ENCODE measurements around the gene DNALI1. TPM values are rescaled to one million over a fixed set of nuclear protein-coding genes. Genes with fewer than 3 reads are reported as not detected.
A peak's percentile ranks its signal among the peaks of the same experiment; 100 is the strongest.
"Not testable (repeated sequence)": the region's sequence is repeated elsewhere in the genome, so short reads cannot be mapped to it uniquely, and the experiment has no call there.

Gene DNALI1
- total and polyA plus RNA-seq, 8 donors, result 17.9 to 60.5 (median 50.4) TPM

DNA sequence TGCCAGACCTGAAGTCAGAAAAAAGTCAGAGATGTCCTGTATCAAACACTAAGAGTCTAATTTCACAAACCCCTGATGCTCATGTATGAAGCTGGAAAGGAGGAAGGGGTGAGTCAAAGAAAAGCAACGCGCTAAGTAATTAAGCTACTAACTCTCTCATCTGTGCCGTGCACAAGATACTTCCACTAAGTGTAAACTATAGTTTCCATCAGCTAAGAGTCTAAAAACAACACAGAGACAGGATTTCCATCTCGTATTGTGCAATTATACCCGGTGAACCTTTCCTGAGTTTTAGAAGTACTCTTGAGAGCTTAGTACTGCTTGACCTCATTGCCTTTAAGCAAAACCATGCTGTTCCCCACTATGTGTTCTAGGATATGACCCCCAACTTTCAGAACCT lies 19.0 kb downstream of the DNALI1 start:
- TF ChIP-seq CTCF (IDR thresholded peaks at IDR 0.05), result no peak
- Histone ChIP-seq H3K4me3 (no peak overlapping the region), H3K27ac (no peak overlapping the region), H3K27me3 (no peaks in the 10 kb centered on the region), H3K36me3 (peaks cover 0 to 100% of the 10 kb centered on the region in 2 donors), H3K9me3 (no peaks in the 10 kb centered on the region), H3K4me1 (no peaks in the 10 kb centered on the region)
- ATAC-seq (peak; percentile 79), DNase-seq (no peak)
- intact Hi-C loops (cut with DNase I), result no loop called here

DNA sequence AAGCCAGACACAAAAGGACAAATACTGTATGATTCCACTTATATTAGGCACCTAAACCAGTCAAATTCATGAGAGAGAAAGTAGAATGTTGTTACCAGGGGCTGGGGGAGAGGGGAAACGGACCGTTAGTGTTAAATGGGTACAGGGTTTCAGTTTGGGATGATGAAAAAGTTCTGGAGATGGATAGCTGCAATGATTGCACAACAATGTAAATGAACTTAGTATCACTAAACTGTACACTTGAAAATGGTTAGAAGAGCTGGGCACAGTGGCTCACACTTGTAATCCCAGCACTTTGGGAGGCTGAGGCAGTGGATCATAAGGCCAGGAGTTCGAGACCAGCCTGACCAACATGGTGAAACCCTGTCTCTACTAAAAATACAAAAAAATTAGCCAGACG lies 27.8 kb downstream of the DNALI1 start:
- H3K4me3 ChIP-seq; H3K4me1 ChIP-seq; intact Hi-C loops (cut with DNase I); H3K9me3 ChIP-seq; H3K27ac ChIP-seq; H3K27me3 ChIP-seq; ATAC-seq; DNase-seq: not testable (repeated sequence)
- peaks cover 0 to 96% of the 10 kb centered on the region in 2 donors for H3K36me3 ChIP-seq

DNA sequence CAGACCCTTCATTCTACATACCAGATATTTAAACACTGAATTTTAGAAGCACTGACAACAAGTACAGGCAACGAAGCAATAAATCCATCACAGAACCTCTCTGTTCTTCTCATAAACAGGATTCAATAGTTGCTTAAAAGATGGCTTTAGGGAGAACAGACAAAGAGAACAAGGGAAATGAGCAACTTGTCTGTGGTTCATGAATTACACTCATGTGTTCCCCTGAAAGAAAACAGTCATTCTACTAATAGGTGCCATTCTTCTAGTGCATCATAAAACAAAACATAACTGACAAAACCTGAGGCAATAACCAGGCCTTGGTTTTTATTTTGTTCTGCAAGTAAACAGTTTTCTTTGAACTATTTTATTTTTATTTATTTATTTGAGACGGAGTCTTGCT lies 32.2 kb downstream of the DNALI1 start:
- H3K27ac ChIP-seq, result no peak overlapping the region

GRCh38 chr1:37593726-37594125 lies 37.0 kb downstream of the DNALI1 start:
- no peaks in the 10 kb centered on the region for H3K9me3 ChIP-seq
- intact Hi-C loops (cut with DNase I), result no loop called here
- no peak overlapping the region for H3K27ac ChIP-seq
- TF ChIP-seq CTCF (IDR thresholded peaks at IDR 0.05), result no peak
- no peaks in the 10 kb centered on the region for H3K27me3 ChIP-seq
- ATAC-seq (no peak), DNase-seq (no peak)
- no peak overlapping the region for H3K4me3 ChIP-seq
- H3K4me1 ChIP-seq, result peaks cover 12 to 22% of the 10 kb centered on the region in 2 donors
- H3K36me3 ChIP-seq, result peaks cover 0 to 45% of the 10 kb centered on the region in 2 donors

More for the DNA sequence above, 32.2 kb downstream of the DNALI1 start:
- no peak for TF ChIP-seq CTCF (IDR thresholded peaks at IDR 0.05)
- intact Hi-C loops (cut with DNase I), result no loop called here
- H3K9me3 ChIP-seq, result no peaks in the 10 kb centered on the region
- peaks cover 0 to 6% of the 10 kb centered on the region in 2 donors for H3K4me1 ChIP-seq
- peaks cover 0 to 89% of the 10 kb centered on the region in 2 donors for H3K36me3 ChIP-seq
- no peak for DNase-seq
- no peak for ATAC-seq
- no peaks in the 10 kb centered on the region for H3K27me3 ChIP-seq
- H3K4me3 ChIP-seq, result no peak overlapping the region

DNA sequence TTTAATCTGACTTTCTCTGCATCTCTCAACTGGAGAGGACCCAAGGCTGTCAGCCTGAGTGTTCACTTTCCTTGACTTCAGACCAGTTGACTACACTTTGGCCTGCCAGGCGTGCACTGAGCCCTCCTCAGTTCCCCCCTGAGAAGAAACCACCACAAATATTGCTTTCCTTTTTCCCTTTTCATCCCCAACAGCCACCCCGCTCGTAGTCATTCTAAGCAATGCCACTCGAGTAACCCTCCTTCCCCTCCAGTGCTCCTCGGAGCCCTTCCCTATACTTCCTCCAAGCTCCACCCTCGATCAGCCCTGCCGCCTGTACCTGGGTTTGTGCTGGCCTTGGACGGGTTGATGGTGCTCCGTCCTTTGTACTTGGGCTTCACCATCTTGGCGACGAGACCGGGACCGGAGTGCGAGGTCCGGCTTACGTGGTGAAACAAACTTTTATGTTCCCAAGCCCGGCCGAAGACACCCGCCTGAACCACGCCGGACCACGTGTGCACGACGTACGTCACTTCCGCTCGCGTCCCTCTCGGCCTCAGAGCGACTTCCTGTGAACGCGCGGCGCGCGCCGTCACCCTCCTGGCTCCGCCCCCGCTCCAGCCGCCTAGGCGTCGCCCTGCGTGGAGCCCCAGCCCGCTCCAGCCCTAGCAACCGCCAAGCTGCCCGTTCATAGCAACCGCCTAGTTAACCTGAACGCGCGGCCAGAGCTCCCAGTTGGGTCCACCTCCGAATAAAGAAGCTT lies 38.9 kb downstream of the DNALI1 start, which contains the start of gene GNL2:
Gene GNL2, minus strand, starts transcription at position 498 of the 742 bp plus-strand sequence. Its CDS starts 115 bp downstream, at position 383.
- no peak for TF ChIP-seq CTCF (IDR thresholded peaks at IDR 0.05)
- H3K36me3 ChIP-seq, result peaks cover 0 to 26% of the 10 kb centered on the region in 2 donors
- peaks cover 12 to 22% of the 10 kb centered on the region in 2 donors for H3K4me1 ChIP-seq
- peak within 1 kb of the TSS; percentile 72 to 87 for H3K27ac ChIP-seq
- intact Hi-C loops (cut with DNase I), result no loop called here
- peak within 1 kb of the TSS; percentile 66 to 72 for H3K4me3 ChIP-seq
- H3K27me3 ChIP-seq, result no peaks in the 10 kb centered on the region
- ATAC-seq, result peak; percentile 100
- H3K9me3 ChIP-seq, result no peaks in the 10 kb centered on the region
- peak; percentile 98 to 100 (median 98) for DNase-seq
